Suprapubic skin (tissue), 4 donors: ENCODE data around the gene CALML5. TPM values are rescaled to one million over a fixed set of nuclear protein-coding genes. Genes with fewer than 3 reads are reported as not detected.

Experiments
- DNase-seq, 2 donors: peaks; one replicate each; pipeline ENCODE4 v3.0.0-alpha.2; 2019; ENCODE audit warnings: low spot score in 2 of 2
- H3K27ac ChIP-seq: fragments of 200-600 bp; sonication (generic); one replicate; pipeline ENCODE4 v1.5.1; 2019
- H3K27me3 ChIP-seq: fragments of 200-600 bp; sonication (generic); one replicate; pipeline ENCODE4 v1.5.1; 2019
- H3K36me3 ChIP-seq: fragments of 200-600 bp; sonication (generic); one replicate; pipeline ENCODE4 v1.5.1; 2019
- H3K4me1 ChIP-seq: fragments of 200-600 bp; sonication (generic); one replicate; pipeline ENCODE4 v1.5.1; 2019
- H3K4me3 ChIP-seq: fragments of 200-600 bp; sonication (generic); one replicate; pipeline ENCODE4 v1.5.1; 2019; ENCODE audit warnings: mild to moderate bottlenecking
- H3K9me3 ChIP-seq: fragments of 200-600 bp; sonication (generic); one replicate; pipeline ENCODE4 v1.5.1; 2019
- CTCF ChIP-seq, 2 donors: fragments of 200-600 bp in 1 of 2; fragments of 450-650 bp in 1 of 2; sonication (generic) in 1 of 2; IDR thresholded peaks; one replicate each; pipeline ENCODE4 v1.5.1; 2016 to 2019; ENCODE audit warnings: antibody characterized with exemption in 2 of 2, mild to moderate bottlenecking in 1 of 2, moderate library complexity in 1 of 2
- EP300 ChIP-seq: sonication (generic); formaldehyde crosslinking; IDR thresholded peaks from one replicate; pipeline ENCODE4 v1.6.1; 2017; ENCODE audit warnings: antibody characterized with exemption
- POLR2A ChIP-seq, 2 donors: fragments of 450-650 bp; IDR thresholded peaks; one replicate each; pipeline ENCODE4 v1.6.1; 2017; ENCODE audit warnings: antibody characterized with exemption in 2 of 2, mild to moderate bottlenecking in 2 of 2, moderate library complexity in 2 of 2
- POLR2AphosphoS5 ChIP-seq, 3 donors: sonication (generic); formaldehyde crosslinking; IDR thresholded peaks; one replicate each; pipeline ENCODE4 v1.6.1; 2017; ENCODE audit warnings: antibody characterized with exemption in 3 of 3
- WGBS: methylation state at CpG from one replicate; pipeline ENCODE4 v1.1.5; 2018; 5-methylcytosine and 5-hydroxymethylcytosine counted together
- total RNA-seq, 4 donors: library from RNA; depleted of rRNA; stranded (reverse); fragments of >200 nt; gene quantifications; one replicate each; pipeline ENCODE4 v1.1.0, GENCODE V29; 2016

The CALML5 gene
- 1,000 to 10,000 TPM in 3 of 4 donors, 100 to 1,000 TPM in 1; 429 to 3,135 (median 2,230) TPM for total RNA-seq

DNA sequence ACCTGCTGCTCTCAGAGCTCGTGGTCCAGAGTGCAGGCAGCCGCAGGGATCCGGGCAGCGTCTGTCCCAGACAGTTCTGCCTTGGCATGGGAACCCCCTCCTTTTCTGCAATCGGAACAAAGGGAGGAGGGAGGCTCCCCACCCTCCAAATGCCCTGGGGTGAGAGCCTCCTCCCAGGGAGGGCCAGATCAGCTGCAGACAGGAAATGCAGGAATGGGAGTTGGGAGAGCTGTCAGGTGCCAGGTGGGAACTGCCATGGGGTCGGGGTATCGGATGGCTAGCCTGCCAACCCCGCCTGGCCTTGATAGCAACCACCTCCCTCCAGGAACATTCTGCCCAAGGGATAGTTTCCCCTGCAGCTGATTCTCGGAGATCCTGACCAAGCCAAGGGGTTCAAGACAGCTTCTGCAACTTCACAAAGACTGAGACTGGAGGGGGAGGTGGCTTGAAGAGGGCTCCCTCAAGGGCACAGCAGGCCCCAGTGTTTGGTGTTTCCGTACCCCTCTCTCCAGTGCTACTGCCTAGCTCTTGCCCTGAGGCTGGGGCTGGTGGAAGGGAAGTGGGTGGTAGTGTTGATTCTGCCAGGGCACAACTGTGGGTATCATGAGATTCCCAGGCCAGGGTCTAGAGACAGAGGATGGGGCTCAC is at the start of gene CALML5:
CALML5 (minus strand) TSS at position 78 of the 648 bp plus-strand sequence. CDS start 132 bp downstream, outside the sequence.
- Histone ChIP-seq H3K4me1 (peaks cover 66% of the 10 kb centered on the region), H3K9me3 (no peaks in the 10 kb centered on the region), H3K27ac (peak within 1 kb of the TSS; percentile 82), H3K4me3 (peak within 1 kb of the TSS; percentile 37), H3K27me3 (no peaks in the 10 kb centered on the region), H3K36me3 (no peaks in the 10 kb centered on the region)
- WGBS, result 68% methylated on average over 5 of the region's 10 CpGs
- TF ChIP-seq POLR2AphosphoS5 (IDR thresholded peaks at IDR 0.05), result no peak
- no peak for TF ChIP-seq EP300
- TF ChIP-seq CTCF (IDR thresholded peaks at IDR 0.05), result no peak
- TF ChIP-seq POLR2A (IDR thresholded peaks at IDR 0.05), result no peak
- no peak for DNase-seq

DNA sequence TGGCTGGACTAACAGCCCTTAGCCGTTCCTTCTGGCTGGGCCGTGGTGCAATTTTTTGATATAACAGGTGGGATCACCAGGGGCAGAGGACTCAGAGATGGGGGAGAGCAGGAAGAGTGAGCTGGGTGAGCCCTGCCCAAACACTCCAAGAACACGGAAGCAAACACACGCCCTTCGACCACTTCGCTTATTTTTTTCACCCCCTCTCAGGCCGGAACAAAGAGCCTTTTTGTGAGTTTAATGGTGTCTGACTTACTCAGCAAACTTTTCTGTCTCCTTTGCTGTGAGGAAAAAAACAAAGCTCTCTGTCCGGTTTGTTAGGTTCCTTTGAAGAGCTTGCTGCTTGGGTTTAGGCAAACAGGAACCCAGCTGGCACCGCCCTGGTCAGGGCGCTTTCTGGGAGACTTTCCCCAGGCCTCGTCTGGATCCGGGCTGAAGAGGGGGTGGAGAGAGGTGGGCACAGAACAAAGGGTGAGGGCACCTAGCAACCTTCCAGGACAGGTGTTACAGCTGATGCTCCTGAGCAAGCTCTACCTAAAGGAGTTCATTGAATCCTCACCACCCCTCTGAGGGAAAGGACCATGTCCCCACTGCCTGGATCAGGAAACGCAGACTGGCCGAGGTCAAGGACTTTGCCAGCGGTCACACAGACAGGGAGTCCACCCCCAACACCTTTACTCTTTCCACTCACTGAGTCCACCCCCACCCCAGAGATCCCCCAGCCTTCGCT is 48.7 kb upstream of the CALML5 start:
- Histone ChIP-seq H3K4me3 (peak overlapping the region; percentile 30), H3K9me3 (no peaks in the 10 kb centered on the region), H3K4me1 (peaks cover 76% of the 10 kb centered on the region), H3K27ac (peak overlapping the region; percentile 91), H3K36me3 (no peaks in the 10 kb centered on the region), H3K27me3 (no peaks in the 10 kb centered on the region)
- TF ChIP-seq CTCF (IDR thresholded peaks at IDR 0.05) (no peak), POLR2A (IDR thresholded peaks at IDR 0.05) (no peak), POLR2AphosphoS5 (IDR thresholded peaks at IDR 0.05) (no peak), EP300 (no peak)
- WGBS, result 50% methylated on average over 16 of the region's 16 CpGs
- DNase-seq, result peak; percentile 62 to 81

GRCh38 chr10:5547681-5547930 is 48.2 kb upstream of the CALML5 start:
- TF ChIP-seq CTCF (IDR thresholded peaks at IDR 0.05), result no peak
- no peak for TF ChIP-seq POLR2AphosphoS5 (IDR thresholded peaks at IDR 0.05)
- no peak for TF ChIP-seq EP300
- no peak for TF ChIP-seq POLR2A (IDR thresholded peaks at IDR 0.05)
- Histone ChIP-seq H3K27ac (peak overlapping the region; percentile 91), H3K36me3 (no peaks in the 10 kb centered on the region), H3K27me3 (no peaks in the 10 kb centered on the region), H3K4me1 (peaks cover 71% of the 10 kb centered on the region), H3K9me3 (no peaks in the 10 kb centered on the region), H3K4me3 (peak overlapping the region; percentile 30)
- DNase-seq, result no peak
- WGBS, result 51% methylated on average over 4 of the region's 4 CpGs

- DNase-seq, result peak; percentile 50 to 62
- H3K4me1 ChIP-seq, result peaks cover 66% of the 10 kb centered on the region
Measured at GRCh38 chr10:5546891-5547680, 47.7 kb upstream of the CALML5 start.

More at GRCh38 chr10:5546891-5547680, 47.7 kb upstream of the CALML5 start:
- H3K27ac ChIP-seq, result peak overlapping the region; percentile 91
- peak overlapping the region; percentile 30 for H3K4me3 ChIP-seq
- TF ChIP-seq EP300, result no peak
- TF ChIP-seq POLR2AphosphoS5 (IDR thresholded peaks at IDR 0.05), result no peak
- TF ChIP-seq CTCF (IDR thresholded peaks at IDR 0.05), result no peak
- no peak for TF ChIP-seq POLR2A (IDR thresholded peaks at IDR 0.05)
- H3K9me3 ChIP-seq, result no peaks in the 10 kb centered on the region
- H3K36me3 ChIP-seq, result no peaks in the 10 kb centered on the region
- no peaks in the 10 kb centered on the region for H3K27me3 ChIP-seq
- 69% methylated on average over 7 of the region's 7 CpGs for WGBS
